Cardiac muscle cell (in vitro differentiated cells and primary cell): ENCODE data around the gene PRRG2. TPM values are rescaled to one million over a fixed set of nuclear protein-coding genes. Genes with fewer than 3 reads are reported as not detected.

Experiments used
- DNase-seq, 2 donors: peaks; one replicate each; pipeline versions ENCODE4 v3.0.0 to v3.0.0-alpha.2; 2010 to 2017; ENCODE audit warnings: low read depth in 1 of 2, low spot score in 1 of 2
- H3K27ac ChIP-seq: fragments of 200-600 bp; sonication (generic); 2 replicates; pipeline ENCODE4 v1.5.1; 2016
- H3K27me3 ChIP-seq: fragments of 200-600 bp; sonication (generic); 2 replicates; pipeline ENCODE4 v1.6.0; 2016; ENCODE audit warnings: control low read depth
- H3K36me3 ChIP-seq: fragments of 200-600 bp; sonication (generic); 2 replicates; pipeline ENCODE4 v1.5.1; 2016; ENCODE audit warnings: control low read depth
- H3K4me1 ChIP-seq: fragments of 200-600 bp; sonication (generic); 2 replicates; pipeline ENCODE4 v1.8.1; 2017; ENCODE audit warnings: low read depth, mild to moderate bottlenecking, mixed run types
- H3K4me3 ChIP-seq: fragments of 200-600 bp; sonication (generic); 2 replicates; pipeline ENCODE4 v1.5.1; 2016; ENCODE audit warnings: mild to moderate bottlenecking
- H3K9me3 ChIP-seq: fragments of 200-600 bp; sonication (generic); 2 replicates; pipeline ENCODE4 v1.5.1; 2017; ENCODE audit warnings: low read depth, mild to moderate bottlenecking, control low read depth
- CTCF ChIP-seq: IDR thresholded peaks from 2 replicates; pipeline ENCODE4 v1.5.1; 2012; ENCODE audit warnings: low read depth, mild to moderate bottlenecking, low read length
- polyA plus RNA-seq: library from polyadenylated mRNA; unstranded; fragments of >200 nt; fragmentation: Nextera tagmentation; extraction: Ambion mirVana; gene quantifications from 2 replicates; pipeline ENCODE4 v1.2.1, GENCODE V29; 2016
- total RNA-seq: library from RNA; depleted of rRNA; stranded (reverse); fragments of >200 nt; gene quantifications from 2 replicates; pipeline ENCODE4 v1.2.3, GENCODE V29; 2016

The PRRG2 gene
- total and polyA plus RNA-seq, 2 experiments from 2014 or later, result 0.10 to 8.2 TPM

GRCh38 chr19:49590071-49590970 lies 9.2 kb downstream of the PRRG2 start:
- peak; percentile 6 for TF ChIP-seq CTCF
- no peaks in the 10 kb centered on the region for H3K9me3 ChIP-seq
- H3K4me1 ChIP-seq, result peaks cover 20% of the 10 kb centered on the region
- H3K27me3 ChIP-seq, result no peaks in the 10 kb centered on the region
- peaks cover 13% of the 10 kb centered on the region for H3K36me3 ChIP-seq
- peak; percentile 97 to 99 for DNase-seq
- peak overlapping the region; percentile 82 for H3K27ac ChIP-seq
- H3K4me3 ChIP-seq, result peak overlapping the region; percentile 99

GRCh38 chr19:49590971-49591730 lies 10.0 kb downstream of the PRRG2 start, which contains the start of gene PRR12:
Gene PRR12, plus strand, starts transcription at chr19:49591182. Its CDS starts 473 bp downstream, at chr19:49591655.
- no peak for TF ChIP-seq CTCF
- Histone ChIP-seq H3K27ac (peak within 1 kb of the TSS; percentile 82), H3K4me3 (peak within 1 kb of the TSS; percentile 99), H3K9me3 (no peaks in the 10 kb centered on the region), H3K4me1 (peaks cover 20% of the 10 kb centered on the region), H3K36me3 (peaks cover 13% of the 10 kb centered on the region), H3K27me3 (no peaks in the 10 kb centered on the region)
- peak; percentile 72 to 77 for DNase-seq

GRCh38 chr19:49591731-49592485 lies 10.8 kb downstream of the PRRG2 start:
- Histone ChIP-seq H3K27me3 (no peaks in the 10 kb centered on the region), H3K36me3 (peaks cover 17% of the 10 kb centered on the region), H3K27ac (peak overlapping the region; percentile 82), H3K4me1 (peaks cover 20% of the 10 kb centered on the region), H3K4me3 (peak overlapping the region; percentile 99), H3K9me3 (no peaks in the 10 kb centered on the region)
- peak; percentile 49 for DNase-seq
- no peak for TF ChIP-seq CTCF

GRCh38 chr19:49592486-49593232 lies 11.5 kb downstream of the PRRG2 start:
- Histone ChIP-seq H3K4me3 (peak overlapping the region; percentile 99), H3K27ac (peak overlapping the region; percentile 82), H3K36me3 (peaks cover 25% of the 10 kb centered on the region), H3K9me3 (no peaks in the 10 kb centered on the region), H3K27me3 (no peaks in the 10 kb centered on the region), H3K4me1 (peaks cover 20% of the 10 kb centered on the region)
- no peak for TF ChIP-seq CTCF
- peak; percentile 12 to 38 for DNase-seq
